Sciatic nerve (tissue), 2 donors: ENCODE measurements around the gene L3MBTL3. TPM values are rescaled to one million over a fixed set of nuclear protein-coding genes. Genes with fewer than 3 reads are reported as not detected.
"Not testable (repeated sequence)": the region's sequence is repeated elsewhere in the genome, so short reads cannot be mapped to it uniquely, and the experiment has no call there.

Experiments
- ATAC-seq: fragments of 200-7000 bp; cut with Tn5 transposase; one replicate; pipeline ENCODE4 v1.9.1; 2020; ENCODE audit warnings: mild to moderate bottlenecking, moderate library complexity
- DNase-seq: peaks from one replicate; pipeline ENCODE4 v3.0.0-alpha.2; 2020; ENCODE audit warnings: low spot score
- intact Hi-C: fragments of 100-400 bp; cut with DNase I; formaldehyde crosslinking; loops from one replicate; pipeline ENCODE4 v1.14.2; 2022
- total RNA-seq: library from RNA; stranded (reverse); fragmentation: NEBNext Ultra II Directional; extraction: Animal tissue kit (Norgen Biotek cat#: 25700); gene quantifications from one replicate; pipeline ENCODE4 v1.2.1, GENCODE V29; 2021
- donor health status: DM: no; HTN: no; CAD: no.
- donor health status: DM: no; HTN: no; CAD: no.

The L3MBTL3 gene
- total RNA-seq, 1 donor from 2014 or later: 24.2 TPM

- DNase-seq (no peak), ATAC-seq (no peak)
- intact Hi-C loops: no loop called here
Observed at GRCh38 chr6:130055271-130055670, 36.9 kb downstream of the L3MBTL3 start.

- intact Hi-C loops: no loop called here
- no peak for DNase-seq
- ATAC-seq: no peak
Observed at GRCh38 chr6:130057495-130057894, 39.1 kb downstream of the L3MBTL3 start.

GRCh38 chr6:130063806-130064205 lies 45.4 kb downstream of the L3MBTL3 start:
- DNase-seq (no peak), ATAC-seq (no peak)
- intact Hi-C loops: no loop called here

DNA sequence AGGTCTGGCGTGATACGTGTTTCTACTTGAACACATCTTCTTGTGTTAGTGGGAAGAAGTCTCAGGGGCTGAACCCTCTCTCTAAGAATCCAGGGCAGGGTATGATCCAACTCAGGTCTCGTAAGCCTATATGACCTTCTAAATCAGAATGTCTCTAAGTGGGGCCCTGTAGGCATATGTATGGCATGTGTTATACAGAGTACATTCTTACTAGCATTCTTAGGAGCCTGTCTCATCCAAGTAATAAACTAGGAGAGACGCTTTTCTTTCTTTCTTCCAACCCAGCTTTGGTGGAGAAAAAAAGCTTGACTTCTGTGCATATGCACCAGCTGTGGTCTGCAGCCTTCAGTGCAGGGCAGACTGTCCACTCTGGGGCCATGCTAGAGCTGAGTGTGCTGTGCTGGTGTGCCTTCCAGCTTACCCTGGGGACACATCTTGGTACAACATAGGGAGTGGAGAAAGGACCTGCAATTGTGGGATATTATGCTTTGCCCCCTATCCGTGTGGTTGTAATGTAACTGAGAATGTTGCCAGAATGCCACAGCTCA lies 47.3 kb downstream of the L3MBTL3 start:
- ATAC-seq (no peak), DNase-seq (no peak)
- intact Hi-C loops: no loop called here

GRCh38 chr6:130069485-130069884 lies 51.1 kb downstream of the L3MBTL3 start:
- ATAC-seq (no peak), DNase-seq (no peak)
- intact Hi-C loops: no loop called here

DNA sequence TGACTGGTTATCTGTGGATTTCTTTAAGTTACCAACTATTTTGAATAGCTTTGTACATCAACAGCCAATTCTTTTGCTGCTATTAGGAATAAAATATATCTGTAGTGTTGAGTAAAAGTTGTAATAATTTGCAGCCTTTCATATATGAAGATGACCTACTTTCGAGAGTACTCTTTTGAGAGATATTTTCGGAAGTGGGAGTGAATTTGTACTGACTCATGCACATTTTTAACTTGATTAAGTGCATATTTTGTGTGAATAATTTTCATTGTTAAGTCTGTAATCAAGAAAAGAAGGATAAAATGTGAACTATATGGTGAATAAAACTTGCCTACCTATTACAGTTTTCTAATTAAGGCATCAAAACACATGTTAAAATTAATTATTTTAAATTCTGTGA lies 51.9 kb downstream of the L3MBTL3 start:
- ATAC-seq: no peak
- no peak for DNase-seq
- intact Hi-C loops: no loop called here

DNA sequence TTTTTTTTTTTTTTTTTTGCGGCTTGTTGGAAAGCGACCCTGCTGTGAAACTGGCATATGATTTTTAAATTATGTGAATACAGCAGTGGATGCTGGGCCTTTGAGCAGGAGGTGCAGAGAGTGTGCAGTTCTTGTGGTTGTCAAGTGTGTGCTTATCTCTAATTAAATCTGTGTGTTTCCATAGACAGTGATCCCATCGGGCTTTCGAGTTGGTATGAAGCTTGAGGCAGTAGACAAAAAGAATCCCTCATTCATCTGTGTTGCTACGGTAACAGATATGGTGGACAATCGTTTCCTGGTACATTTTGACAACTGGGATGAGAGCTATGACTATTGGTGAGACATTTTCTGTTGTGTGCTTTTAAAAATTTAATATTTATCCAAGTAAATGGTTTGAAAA lies 52.4 kb downstream of the L3MBTL3 start:
- intact Hi-C loops: no loop called here
- no peak for DNase-seq
- ATAC-seq: no peak

- intact Hi-C loops: no loop called here
- DNase-seq (no peak), ATAC-seq (no peak)
Observed at GRCh38 chr6:130075879-130076460, 57.6 kb downstream of the L3MBTL3 start.

DNA sequence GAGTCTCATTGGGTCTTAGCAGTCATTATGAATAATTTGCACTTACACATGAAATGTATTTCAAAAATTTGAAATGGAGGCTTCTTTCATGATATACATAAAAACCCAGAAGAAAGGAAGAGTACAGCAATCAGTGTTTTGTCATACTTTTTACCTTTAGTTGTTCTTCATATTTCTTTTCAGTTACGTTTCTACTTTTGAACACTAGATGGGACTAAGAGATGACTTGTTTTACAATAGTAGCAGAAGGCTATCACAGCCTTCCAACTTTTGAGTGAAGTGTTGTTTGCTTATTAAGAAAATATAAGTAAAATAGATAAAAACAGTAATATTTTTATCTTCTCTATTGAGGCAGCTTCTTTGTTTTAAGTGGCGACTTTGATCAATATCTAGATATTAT lies 58.1 kb downstream of the L3MBTL3 start:
- DNase-seq (no peak), ATAC-seq (no peak)
- intact Hi-C loops: no loop called here

GRCh38 chr6:130090796-130091195 lies 72.4 kb downstream of the L3MBTL3 start:
- intact Hi-C loops: no loop called here

DNA sequence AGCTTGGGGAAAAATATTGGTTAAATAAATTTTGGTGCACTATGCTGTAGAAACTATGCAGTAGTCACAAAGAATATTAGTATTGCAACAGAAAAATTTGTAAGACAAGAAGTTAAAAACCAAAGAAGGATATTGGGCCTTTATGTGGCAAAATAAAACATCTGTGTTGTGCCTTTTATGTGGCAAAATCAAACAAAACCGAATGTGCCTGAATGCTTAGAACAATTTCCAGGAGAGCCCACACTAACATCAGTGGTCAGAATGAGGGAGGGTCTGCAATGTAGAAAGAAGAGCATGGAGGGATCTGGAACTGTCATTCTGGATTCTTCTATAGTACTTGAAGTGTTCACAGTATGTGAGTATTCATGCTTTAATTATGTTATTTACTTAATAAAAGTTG lies 75.2 kb downstream of the L3MBTL3 start:
- DNase-seq (no peak), ATAC-seq (no peak)
- intact Hi-C loops: no loop called here

More at GRCh38 chr6:130090796-130091195, 72.4 kb downstream of the L3MBTL3 start:
- ATAC-seq: no peak
- no peak for DNase-seq

GRCh38 chr6:130098317-130098716 lies 79.9 kb downstream of the L3MBTL3 start:
- DNase-seq (no peak), ATAC-seq (no peak)
- intact Hi-C loops: no loop called here

- ATAC-seq (no peak), DNase-seq (no peak)
- intact Hi-C loops: no loop called here
Observed at GRCh38 chr6:130099119-130099518, 80.7 kb downstream of the L3MBTL3 start.

DNA sequence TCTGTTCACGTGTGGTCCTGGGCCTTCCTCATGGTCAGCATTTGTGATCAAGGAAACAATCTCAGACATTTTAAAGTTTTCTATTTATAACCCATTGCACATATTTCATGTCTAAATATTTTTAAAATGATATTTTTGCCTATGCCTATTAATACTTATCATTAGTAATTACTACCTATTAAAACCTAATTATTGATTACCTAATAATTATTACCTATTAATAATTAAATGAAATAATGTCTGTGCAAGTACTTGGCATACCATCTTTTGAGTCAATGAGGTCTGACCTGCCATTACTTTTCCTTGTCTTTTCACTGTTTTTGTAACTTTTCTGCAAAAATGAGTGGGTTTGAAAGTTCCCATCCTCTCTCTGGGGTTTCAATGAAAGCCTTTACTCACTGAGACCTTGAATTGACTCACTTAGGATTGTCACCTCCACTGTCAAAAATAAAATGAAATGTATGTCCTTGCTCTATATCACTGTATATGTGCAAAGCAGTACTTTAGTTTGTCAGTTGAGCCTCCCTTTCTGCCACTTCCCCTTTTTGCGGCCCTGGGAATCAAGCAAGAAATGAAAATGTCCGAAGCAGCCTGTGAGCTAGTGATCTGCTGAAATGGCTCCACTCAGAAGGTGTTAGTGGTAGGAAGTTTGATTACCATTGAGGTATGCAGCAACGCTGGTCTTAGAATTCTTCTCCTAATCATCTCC lies 87.8 kb downstream of the L3MBTL3 start:
- ATAC-seq: no peak
- intact Hi-C loops: no loop called here
- DNase-seq: no peak

GRCh38 chr6:130107710-130108109 lies 89.3 kb downstream of the L3MBTL3 start:
- no peak for ATAC-seq
- DNase-seq: no peak
- intact Hi-C loops: no loop called here

DNA sequence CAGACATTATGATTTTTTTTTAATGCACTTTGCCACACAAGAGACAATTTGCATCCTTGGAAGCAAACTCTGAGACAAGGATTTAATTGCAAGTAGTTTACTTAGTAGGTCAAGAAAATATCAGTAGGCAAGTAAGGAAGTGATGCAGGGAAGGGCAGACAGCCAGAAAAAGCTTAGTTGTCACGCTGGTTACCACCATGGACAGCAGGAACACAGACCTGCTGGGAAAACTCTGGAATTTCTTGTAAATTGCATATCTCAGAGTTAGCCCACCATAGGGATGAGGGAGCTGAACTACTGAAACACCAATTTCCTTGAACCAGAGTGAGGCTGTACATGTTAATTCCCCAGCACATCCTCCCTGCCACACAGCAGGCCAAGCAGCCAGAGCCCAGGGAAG lies 92.7 kb downstream of the L3MBTL3 start:
- ATAC-seq: no peak
- no peak for DNase-seq
- intact Hi-C loops: no loop called here

- intact Hi-C loops: no loop called here
- DNase-seq (no peak), ATAC-seq (no peak)
Observed at GRCh38 chr6:130113201-130113710, 94.9 kb downstream of the L3MBTL3 start.

DNA sequence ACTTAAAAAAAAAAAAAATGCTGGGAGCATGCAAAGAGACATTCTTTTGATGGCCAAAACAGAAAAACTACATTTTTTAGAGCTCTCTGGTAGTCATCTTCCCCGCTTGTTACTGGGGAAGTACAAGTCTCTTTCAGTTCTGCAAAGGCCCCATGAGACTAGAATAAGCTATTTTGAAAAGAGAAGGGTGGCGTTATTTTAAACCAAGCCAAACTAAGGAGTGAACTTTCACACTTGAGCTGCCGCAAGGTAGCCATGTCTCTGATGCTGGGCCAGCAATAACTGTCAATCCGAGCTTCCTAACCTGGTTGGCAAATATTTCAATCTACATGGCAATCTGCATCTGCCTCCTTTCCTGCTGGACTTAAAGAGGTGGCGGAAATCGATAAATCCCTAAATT lies 96.7 kb downstream of the L3MBTL3 start:
- no peak for ATAC-seq

GRCh38 chr6:130116273-130116672 lies 97.9 kb downstream of the L3MBTL3 start:
- intact Hi-C loops: no loop called here
- no peak for ATAC-seq

More for the DNA sequence above, 96.7 kb downstream of the L3MBTL3 start:
- DNase-seq: no peak
- intact Hi-C loops: no loop called here

DNA sequence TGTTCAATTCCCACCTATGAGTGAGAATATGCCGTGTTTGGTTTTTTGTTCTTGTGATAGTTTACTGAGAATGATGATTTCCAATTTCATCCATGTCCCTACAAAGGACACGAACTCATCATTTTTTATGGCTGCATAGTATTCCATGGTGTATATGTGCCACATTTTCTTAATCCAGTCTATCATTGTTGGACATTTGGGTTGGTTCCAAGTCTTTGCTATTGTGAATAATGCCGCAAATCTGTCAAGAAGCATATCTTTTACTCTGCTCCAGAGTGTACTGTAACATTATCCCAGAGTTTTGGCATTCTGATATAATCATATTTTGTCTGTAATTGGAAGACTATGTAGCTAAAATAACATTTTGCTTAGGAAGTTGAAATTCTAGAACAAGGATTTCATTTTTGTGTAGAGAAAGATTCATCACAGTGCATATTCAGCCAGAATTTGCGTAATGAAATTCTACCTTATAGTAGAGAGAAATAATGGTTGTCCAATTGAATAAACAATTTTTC lies 98.9 kb downstream of the L3MBTL3 start:
- intact Hi-C loops, ATAC-seq, DNase-seq: not testable (repeated sequence)

More at GRCh38 chr6:130116273-130116672, 97.9 kb downstream of the L3MBTL3 start:
- DNase-seq: no peak
